Lung (tissue), 12 donors: Measurements from ENCODE around the gene LHPP. TPM values are rescaled to one million over a fixed set of nuclear protein-coding genes. Genes with fewer than 3 reads are reported as not detected.
A peak's percentile ranks its signal among the peaks of the same experiment; 100 is the strongest.
"Not testable (repeated sequence)": the region's sequence is repeated elsewhere in the genome, so short reads cannot be mapped to it uniquely, and the experiment has no call there.

Experiments
- ATAC-seq: fragments of 200-7000 bp; cut with Tn5 transposase; one replicate; pipeline ENCODE4 v1.9.1; 2020; ENCODE audit warnings: moderate number of reproducible peaks; ENCODE audit not compliant: insufficient read depth, low FRiP score
- DNase-seq, 3 donors: peaks; one replicate each; pipeline ENCODE4 v3.0.0-alpha.2; 2013 to 2017
- H3K27ac ChIP-seq, 2 donors: one replicate each; pipeline ENCODE4 v1.5.1; 2013; ENCODE audit warnings: mild to moderate bottlenecking in 2 of 2, moderate library complexity in 2 of 2, control low read depth in 1 of 2, inconsistent platforms in 1 of 2, low read depth in 1 of 2, low read length in 1 of 2
- H3K27me3 ChIP-seq, 3 donors: one replicate each; pipeline ENCODE4 v1.5.1; 2013; ENCODE audit warnings: low read length in 2 of 3; ENCODE audit not compliant: control insufficient read depth in 3 of 3, insufficient read depth in 3 of 3
- H3K36me3 ChIP-seq, 4 donors: one replicate each; pipeline ENCODE4 v1.5.1; 2013; ENCODE audit warnings: low read length in 4 of 4, mild to moderate bottlenecking in 1 of 4, moderate library complexity in 1 of 4; ENCODE audit not compliant: control insufficient read depth in 4 of 4, insufficient read depth in 4 of 4
- H3K4me1 ChIP-seq, 5 donors: one replicate each; pipeline ENCODE4 v1.5.1; 2013; ENCODE audit warnings: low read length in 5 of 5, mild to moderate bottlenecking in 2 of 5, moderate library complexity in 1 of 5; ENCODE audit not compliant: control insufficient read depth in 5 of 5, insufficient read depth in 5 of 5
- H3K4me3 ChIP-seq: one replicate; pipeline ENCODE4 v1.5.1; 2013; ENCODE audit warnings: mild to moderate bottlenecking, control low read depth, moderate library complexity
- H3K9ac ChIP-seq, 2 donors: one replicate each; pipeline ENCODE4 v1.5.1; 2013; ENCODE audit warnings: low read length in 2 of 2, control low read depth in 1 of 2; ENCODE audit not compliant: insufficient read depth in 1 of 2
- H3K9me3 ChIP-seq, 4 donors: one replicate each; pipeline ENCODE4 v1.5.1; 2013; ENCODE audit warnings: low read length in 3 of 4, mild to moderate bottlenecking in 1 of 4, moderate library complexity in 1 of 4; ENCODE audit not compliant: control insufficient read depth in 4 of 4, insufficient read depth in 3 of 4
- WGBS, 2 donors: extraction: QIAGEN DNeasy Blood & Tissue Kit; methylation state at CpG; one replicate each; pipeline ENCODE4 v1.1.7; 2013; 5-methylcytosine and 5-hydroxymethylcytosine counted together
- polyA plus RNA-seq, 2 donors: library from polyadenylated mRNA; stranded (reverse); fragments of 200-250 nt; gene quantifications; one replicate each; pipeline ENCODE4 v1.2.1, GENCODE V29; 2013
- total RNA-seq, 2 donors: library from RNA; depleted of rRNA in 1 of 2; stranded (reverse); fragments of >200 nt in 1 of 2; gene quantifications; one replicate each; pipeline ENCODE4 v1.2.1, GENCODE V29; 2014 to 2021
- TF ChIP-seq, protein P1 (sequence below): IDR thresholded peaks from 2 replicates; pipeline ENCODE4 v1.5.1; 2012; ENCODE audit warnings: mild to moderate bottlenecking; ENCODE audit errors: control extremely low read depth, extremely low read depth
- donor health status: control.
- donor health status: control.
- donor health status: Bipolar disorder and iron deficiency.
- donor health status: healthy.
- donor health status: DM: yes; HTN: yes; CAD: no.

The LHPP gene
- total and polyA plus RNA-seq, 4 donors: 7.1 to 18.6 (median 14.8) TPM

DNA sequence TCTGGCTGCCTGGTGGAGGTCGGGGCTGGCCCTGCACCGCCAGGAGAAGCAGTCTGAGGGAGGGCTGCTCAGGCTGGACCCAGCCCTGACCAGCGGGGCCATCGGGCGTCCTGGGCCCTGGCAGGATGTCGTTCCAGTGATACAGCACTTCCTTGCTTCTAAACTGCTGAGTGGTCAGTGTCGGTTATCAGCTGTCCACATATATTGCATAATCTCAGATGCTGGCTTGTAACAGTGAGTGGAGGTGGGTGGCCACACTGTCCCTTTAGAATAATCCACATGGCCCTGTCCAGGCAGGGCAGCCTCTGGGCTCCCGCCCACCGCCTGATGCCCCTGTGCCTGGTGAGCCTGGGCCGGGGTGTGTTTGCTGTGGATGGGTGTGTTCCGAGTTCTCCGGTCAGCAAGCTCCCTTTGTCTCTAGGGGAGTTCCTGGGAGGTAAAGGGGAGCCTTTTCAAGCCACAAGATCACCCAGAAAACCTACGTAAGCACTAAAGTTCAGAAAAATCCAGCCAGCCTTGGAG is 86.1 kb downstream of the LHPP start:
- Histone ChIP-seq H3K4me1 (peaks cover 0 to 9% (median 4%) of the 10 kb centered on the region in 5 donors), H3K36me3 (no peaks in the 10 kb centered on the region), H3K27me3 (no peaks in the 10 kb centered on the region), H3K9me3 (no peaks in the 10 kb centered on the region), H3K9ac (no peak overlapping the region), H3K27ac (no peak overlapping the region), H3K4me3 (no peak overlapping the region)
- no peak for ATAC-seq
- TF ChIP-seq, protein P1, sequence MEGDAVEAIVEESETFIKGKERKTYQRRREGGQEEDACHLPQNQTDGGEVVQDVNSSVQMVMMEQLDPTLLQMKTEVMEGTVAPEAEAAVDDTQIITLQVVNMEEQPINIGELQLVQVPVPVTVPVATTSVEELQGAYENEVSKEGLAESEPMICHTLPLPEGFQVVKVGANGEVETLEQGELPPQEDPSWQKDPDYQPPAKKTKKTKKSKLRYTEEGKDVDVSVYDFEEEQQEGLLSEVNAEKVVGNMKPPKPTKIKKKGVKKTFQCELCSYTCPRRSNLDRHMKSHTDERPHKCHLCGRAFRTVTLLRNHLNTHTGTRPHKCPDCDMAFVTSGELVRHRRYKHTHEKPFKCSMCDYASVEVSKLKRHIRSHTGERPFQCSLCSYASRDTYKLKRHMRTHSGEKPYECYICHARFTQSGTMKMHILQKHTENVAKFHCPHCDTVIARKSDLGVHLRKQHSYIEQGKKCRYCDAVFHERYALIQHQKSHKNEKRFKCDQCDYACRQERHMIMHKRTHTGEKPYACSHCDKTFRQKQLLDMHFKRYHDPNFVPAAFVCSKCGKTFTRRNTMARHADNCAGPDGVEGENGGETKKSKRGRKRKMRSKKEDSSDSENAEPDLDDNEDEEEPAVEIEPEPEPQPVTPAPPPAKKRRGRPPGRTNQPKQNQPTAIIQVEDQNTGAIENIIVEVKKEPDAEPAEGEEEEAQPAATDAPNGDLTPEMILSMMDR: no peak
- DNase-seq: peak; percentile 32 to 81 (median 54)
- 65 to 69% methylated on average over 13 of the region's 13 CpGs for WGBS, 2 donors

DNA sequence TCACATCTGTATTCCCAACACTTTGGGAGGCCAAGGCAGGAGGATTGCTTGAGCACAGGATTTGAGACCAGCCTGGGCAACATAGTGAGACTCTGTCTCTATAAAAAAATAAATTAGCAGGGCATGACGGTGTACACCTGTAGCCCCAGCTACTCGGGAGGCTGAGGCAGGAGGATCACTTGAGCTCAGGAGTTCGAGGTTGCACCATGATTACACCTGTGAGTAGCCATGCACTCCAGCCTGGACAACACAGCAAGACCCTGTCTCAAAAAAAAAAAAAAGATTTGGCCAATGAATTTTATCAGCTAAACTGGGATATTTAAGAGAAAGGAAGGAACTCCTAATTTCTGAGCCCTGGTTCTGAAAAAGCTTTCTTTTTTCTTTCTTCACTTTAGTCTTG is 87.5 kb downstream of the LHPP start:
- WGBS, 2 donors: 94 to 97% methylated on average over 3 of the region's 3 CpGs
- H3K9ac ChIP-seq, H3K4me3 ChIP-seq, DNase-seq, H3K9me3 ChIP-seq, H3K27me3 ChIP-seq, H3K4me1 ChIP-seq, ATAC-seq, H3K36me3 ChIP-seq, H3K27ac ChIP-seq: not testable (repeated sequence)

DNA sequence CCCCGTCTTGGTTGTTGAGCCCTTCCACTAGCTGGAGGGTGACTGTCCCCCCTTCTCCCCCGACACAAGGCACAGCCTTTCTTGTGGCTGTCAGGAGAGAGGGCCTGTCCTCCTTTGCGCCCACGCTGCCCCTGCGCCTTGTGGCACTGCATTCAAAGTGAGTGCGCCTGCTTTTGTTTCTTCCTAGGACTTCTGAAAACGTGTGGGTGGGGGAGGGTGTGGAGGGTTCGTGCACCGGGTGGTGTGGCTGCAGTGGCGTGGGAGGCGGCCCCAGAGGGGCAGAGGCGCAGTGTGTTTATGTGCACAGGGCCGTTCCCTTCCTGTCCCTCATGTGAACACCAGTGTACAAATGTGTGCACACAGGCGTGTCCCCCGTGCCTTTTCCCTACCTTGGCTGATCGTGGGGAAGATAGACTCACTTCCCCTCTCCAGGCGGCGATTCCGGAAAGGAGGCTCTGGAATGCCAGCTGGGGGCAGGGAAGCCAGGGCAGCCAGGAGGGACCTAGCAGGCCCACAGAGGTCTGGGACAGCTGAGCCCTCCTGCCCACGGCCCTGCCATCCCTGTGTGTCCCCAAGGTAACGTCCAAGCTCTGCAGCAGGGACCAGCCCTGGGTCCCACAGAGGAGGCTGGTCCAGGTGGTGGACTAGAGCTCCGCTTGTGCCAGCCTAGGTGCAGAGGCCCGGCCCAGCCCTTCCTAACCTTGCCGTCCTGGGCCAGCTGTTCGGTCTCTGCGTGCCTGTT is 88.8 kb downstream of the LHPP start:
- DNase-seq: no peak
- no peaks in the 10 kb centered on the region for H3K27me3 ChIP-seq
- no peak overlapping the region for H3K9ac ChIP-seq
- ATAC-seq: no peak
- TF ChIP-seq, protein P1: no peak
- H3K27ac ChIP-seq: no peak overlapping the region
- no peaks in the 10 kb centered on the region for H3K36me3 ChIP-seq
- WGBS, 2 donors: 82 to 85% methylated on average over 26 of the region's 26 CpGs
- peaks cover 0 to 9% (median 4%) of the 10 kb centered on the region in 5 donors for H3K4me1 ChIP-seq
- H3K4me3 ChIP-seq: no peak overlapping the region
- H3K9me3 ChIP-seq: no peaks in the 10 kb centered on the region

DNA sequence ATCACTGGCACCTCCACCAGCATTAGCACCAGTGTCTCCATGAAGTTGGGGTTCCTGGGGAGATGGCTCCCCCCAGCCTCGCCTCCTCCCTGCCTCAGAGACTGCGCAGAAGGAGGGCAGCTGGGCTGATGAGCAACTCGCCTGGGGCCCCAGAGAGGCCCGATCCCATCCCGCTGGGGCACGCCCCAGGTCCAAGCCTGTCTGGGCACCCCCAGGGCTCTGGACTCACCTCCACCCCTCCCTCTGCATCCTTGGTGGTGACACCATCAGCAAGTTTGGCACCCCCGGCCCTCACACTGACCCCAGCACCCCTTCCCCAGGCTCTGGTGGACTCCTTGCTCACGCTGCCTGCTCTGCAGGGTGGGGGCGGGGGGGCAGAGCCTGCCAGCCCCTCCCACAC is 89.5 kb downstream of the LHPP start:
- Histone ChIP-seq H3K9ac (no peak overlapping the region), H3K4me1 (peaks cover 0 to 9% (median 4%) of the 10 kb centered on the region in 5 donors), H3K27ac (no peak overlapping the region), H3K9me3 (no peaks in the 10 kb centered on the region), H3K27me3 (no peaks in the 10 kb centered on the region), H3K4me3 (no peak overlapping the region), H3K36me3 (no peaks in the 10 kb centered on the region)
- TF ChIP-seq, protein P1: no peak
- no peak for DNase-seq
- 97 to 98% methylated on average over 9 of the region's 9 CpGs for WGBS, 2 donors
- no peak for ATAC-seq
